ENCODE results near the gene FDXACB1.

GRCh38 chr11:111879637-111879960 lies 634 bp upstream of the FDXACB1 start:
- TF ChIP-seq, protein P1, sequence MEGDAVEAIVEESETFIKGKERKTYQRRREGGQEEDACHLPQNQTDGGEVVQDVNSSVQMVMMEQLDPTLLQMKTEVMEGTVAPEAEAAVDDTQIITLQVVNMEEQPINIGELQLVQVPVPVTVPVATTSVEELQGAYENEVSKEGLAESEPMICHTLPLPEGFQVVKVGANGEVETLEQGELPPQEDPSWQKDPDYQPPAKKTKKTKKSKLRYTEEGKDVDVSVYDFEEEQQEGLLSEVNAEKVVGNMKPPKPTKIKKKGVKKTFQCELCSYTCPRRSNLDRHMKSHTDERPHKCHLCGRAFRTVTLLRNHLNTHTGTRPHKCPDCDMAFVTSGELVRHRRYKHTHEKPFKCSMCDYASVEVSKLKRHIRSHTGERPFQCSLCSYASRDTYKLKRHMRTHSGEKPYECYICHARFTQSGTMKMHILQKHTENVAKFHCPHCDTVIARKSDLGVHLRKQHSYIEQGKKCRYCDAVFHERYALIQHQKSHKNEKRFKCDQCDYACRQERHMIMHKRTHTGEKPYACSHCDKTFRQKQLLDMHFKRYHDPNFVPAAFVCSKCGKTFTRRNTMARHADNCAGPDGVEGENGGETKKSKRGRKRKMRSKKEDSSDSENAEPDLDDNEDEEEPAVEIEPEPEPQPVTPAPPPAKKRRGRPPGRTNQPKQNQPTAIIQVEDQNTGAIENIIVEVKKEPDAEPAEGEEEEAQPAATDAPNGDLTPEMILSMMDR (IDR thresholded peaks at IDR 0.05) = no peak
- TF ChIP-seq POLR2A (IDR thresholded peaks at IDR 0.05) = no peak

Measured in uterus (tissue), 2 donors.